Activated CD4-positive, alpha-beta T cell treated with anti-CD3 and anti-CD28 coated beads, Interleukin-2, amount 10 ng/mL, durations not matched to agents 24 days and 14 days (primary cell): ENCODE results near the gene SH2D3C. TPM values are rescaled to one million over a fixed set of nuclear protein-coding genes. Genes with fewer than 3 reads are reported as not detected.

Source experiments
- DNase-seq: peaks from one replicate; pipeline ENCODE4 v3.0.0; 2022
- H3K27ac Mint-ChIP-seq: one replicate; pipeline ENCODE4 v1.8.0; 2022; ENCODE audit warnings: mild to moderate bottlenecking, mixed read lengths
- H3K27me3 Mint-ChIP-seq: one replicate; pipeline ENCODE4 v1.8.0; 2022; ENCODE audit warnings: mixed read lengths
- H3K36me3 Mint-ChIP-seq: one replicate; pipeline ENCODE4 v1.8.0; 2022; ENCODE audit warnings: low read depth, mild to moderate bottlenecking, mixed read lengths
- H3K4me1 Mint-ChIP-seq: one replicate; pipeline ENCODE4 v1.8.0; 2021; ENCODE audit warnings: mixed read lengths
- H3K4me3 Mint-ChIP-seq: one replicate; pipeline ENCODE4 v1.8.0; 2022; ENCODE audit warnings: mild to moderate bottlenecking, moderate library complexity, mixed read lengths
- H3K9me3 Mint-ChIP-seq: one replicate; pipeline ENCODE4 v1.8.0; 2021; ENCODE audit warnings: mixed read lengths
- intact Hi-C: fragments of 100-400 bp; cut with micrococcal nuclease; formaldehyde crosslinking; loops from one replicate; pipeline ENCODE4 v1.15.1; 2023
- total RNA-seq: library from RNA; stranded (reverse); gene quantifications from 2 replicates; pipeline ENCODE4 v1.2.3, GENCODE V29; 2022

The SH2D3C gene
- total RNA-seq, 1 donor from 2014 or later: 22.2 TPM

DNA sequence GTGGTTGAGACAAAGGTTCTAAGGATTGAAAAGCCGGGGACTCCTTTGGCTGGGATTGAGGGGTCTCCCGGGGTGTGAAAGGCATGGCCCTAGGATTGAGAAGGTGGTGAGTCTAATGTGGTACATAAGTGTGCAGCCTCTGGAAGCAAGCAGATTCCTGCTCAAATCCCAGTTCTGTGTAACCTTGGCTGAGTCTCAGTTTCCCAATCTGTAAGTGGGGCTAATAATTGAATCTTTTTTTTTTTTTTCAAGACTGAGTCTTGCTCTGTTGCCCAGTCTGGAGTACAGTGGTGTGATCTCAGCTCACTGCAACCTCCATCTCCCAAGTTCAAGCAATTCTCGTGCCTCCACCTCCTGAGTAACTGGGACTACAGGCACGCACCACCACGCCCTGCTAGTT, 5.9 kb downstream of the SH2D3C start:
- no peak for DNase-seq
- peaks cover 36% of the 10 kb centered on the region for H3K36me3 Mint-ChIP-seq
- intact Hi-C loops: loop anchor here (5.0 kb wide), 1 partner anchor 160 kb away; the partner anchor contains the start of gene STXBP1
- H3K4me1 Mint-ChIP-seq: peaks cover 56% of the 10 kb centered on the region
- H3K4me3 Mint-ChIP-seq: no peak overlapping the region
- no peaks in the 10 kb centered on the region for H3K9me3 Mint-ChIP-seq
- H3K27ac Mint-ChIP-seq: peak overlapping the region; percentile 63
- no peaks in the 10 kb centered on the region for H3K27me3 Mint-ChIP-seq

DNA sequence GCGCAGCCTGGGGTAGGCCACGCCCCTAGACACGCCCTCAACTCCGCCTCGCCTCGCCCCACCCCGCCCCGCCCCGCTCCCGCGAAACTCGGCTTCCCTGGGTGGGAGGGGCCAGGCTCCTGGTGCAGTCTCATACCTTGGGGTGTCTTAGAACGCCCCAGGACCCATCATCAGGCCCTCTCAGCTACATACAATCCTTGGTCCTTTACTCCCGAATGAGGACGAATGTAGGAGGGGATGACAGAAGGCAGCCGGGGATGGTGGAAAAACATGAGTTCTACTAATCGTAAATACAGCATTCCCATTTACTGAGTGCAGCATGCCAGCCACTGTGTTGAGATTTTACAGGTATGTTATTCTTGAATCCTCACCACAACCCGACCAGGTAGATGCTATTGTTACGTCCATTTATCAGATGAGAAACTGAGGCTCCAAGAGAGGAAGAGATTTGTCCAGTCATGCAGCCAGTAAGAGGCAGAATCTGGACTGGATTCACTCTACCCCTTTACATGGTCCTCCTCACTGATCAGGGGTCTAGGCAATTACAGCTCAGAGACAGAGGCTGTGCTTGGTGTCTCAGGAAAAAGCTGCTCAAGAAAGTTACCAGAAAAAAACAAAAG, 6.8 kb downstream of the SH2D3C start:
- no peak for DNase-seq
- intact Hi-C loops: loop anchor here (1.0 to 5.0 kb wide), 5 partner anchors 14 to 159 kb away; partner anchors contain the start of genes FPGS, PTRH1, STXBP1 and TOR2A
- Mint-ChIP-seq H3K4me3 (peak overlapping the region; percentile 93), H3K4me1 (peaks cover 59% of the 10 kb centered on the region), H3K36me3 (peaks cover 39% of the 10 kb centered on the region), H3K9me3 (no peaks in the 10 kb centered on the region), H3K27me3 (no peaks in the 10 kb centered on the region), H3K27ac (peak overlapping the region; percentile 94)

DNA sequence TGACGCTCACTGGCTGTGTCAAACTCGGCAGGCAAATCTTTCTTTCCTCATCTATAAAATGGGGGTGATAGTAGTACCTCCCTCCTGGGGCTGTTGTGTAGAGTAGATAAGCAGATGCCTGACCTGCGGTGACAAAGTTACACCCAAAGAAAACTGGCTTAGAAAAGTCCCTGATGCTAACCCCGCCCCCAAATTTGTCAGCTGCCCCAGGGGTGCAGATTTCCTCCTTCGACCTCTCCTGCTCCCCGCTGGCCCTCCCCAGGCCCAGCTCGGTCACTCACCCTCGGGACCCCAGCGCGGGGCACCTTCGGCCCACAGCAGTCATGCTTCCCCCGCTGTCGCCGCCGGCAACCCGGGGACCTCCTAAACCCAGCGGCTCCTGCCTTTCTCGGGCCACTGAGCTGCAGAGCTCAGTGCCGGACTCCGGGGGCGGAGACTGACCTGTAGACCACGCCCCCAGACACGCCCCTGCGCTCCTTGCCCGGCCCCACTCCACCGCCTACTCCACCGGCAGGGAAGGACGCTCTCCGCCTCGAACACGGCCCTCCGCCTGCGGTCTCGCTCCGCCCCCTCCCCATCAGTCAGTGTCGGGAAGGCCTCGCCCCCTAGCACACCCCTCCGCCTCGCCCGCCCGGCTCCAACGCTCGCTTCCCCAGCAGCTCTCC, 7.4 kb downstream of the SH2D3C start:
- Mint-ChIP-seq H3K4me3 (peak overlapping the region; percentile 93), H3K9me3 (no peaks in the 10 kb centered on the region), H3K4me1 (peaks cover 58% of the 10 kb centered on the region), H3K36me3 (peaks cover 44% of the 10 kb centered on the region), H3K27ac (peak overlapping the region; percentile 94), H3K27me3 (no peaks in the 10 kb centered on the region)
- peak; percentile 99 for DNase-seq
- intact Hi-C loops: loop anchor here (1.0 to 5.0 kb wide), 5 partner anchors 14 to 159 kb away; partner anchors contain the start of genes FPGS, PTRH1, STXBP1 and TOR2A

DNA sequence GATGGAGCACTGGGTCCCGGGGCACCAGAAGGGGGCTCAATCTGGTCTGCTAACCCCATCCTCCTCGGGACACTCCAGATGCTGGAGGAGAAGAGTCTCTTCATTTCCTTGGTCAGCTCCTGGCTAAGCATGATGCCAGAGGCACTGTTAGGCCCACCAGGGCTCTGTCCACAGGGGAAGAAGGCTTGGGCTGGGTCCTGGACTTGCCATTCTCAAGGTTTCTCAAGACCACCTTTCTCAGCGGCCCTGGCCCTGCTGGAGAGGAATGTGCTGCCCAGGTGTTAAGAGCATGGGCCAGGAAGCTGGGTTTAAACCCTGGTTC, 7.9 kb downstream of the SH2D3C start:
- intact Hi-C loops: loop anchor here (2.0 to 5.0 kb wide), 3 partner anchors 32 to 158 kb away; partner anchors contain the start of genes FPGS, PTRH1 and STXBP1
- peaks cover 44% of the 10 kb centered on the region for H3K36me3 Mint-ChIP-seq

DNA sequence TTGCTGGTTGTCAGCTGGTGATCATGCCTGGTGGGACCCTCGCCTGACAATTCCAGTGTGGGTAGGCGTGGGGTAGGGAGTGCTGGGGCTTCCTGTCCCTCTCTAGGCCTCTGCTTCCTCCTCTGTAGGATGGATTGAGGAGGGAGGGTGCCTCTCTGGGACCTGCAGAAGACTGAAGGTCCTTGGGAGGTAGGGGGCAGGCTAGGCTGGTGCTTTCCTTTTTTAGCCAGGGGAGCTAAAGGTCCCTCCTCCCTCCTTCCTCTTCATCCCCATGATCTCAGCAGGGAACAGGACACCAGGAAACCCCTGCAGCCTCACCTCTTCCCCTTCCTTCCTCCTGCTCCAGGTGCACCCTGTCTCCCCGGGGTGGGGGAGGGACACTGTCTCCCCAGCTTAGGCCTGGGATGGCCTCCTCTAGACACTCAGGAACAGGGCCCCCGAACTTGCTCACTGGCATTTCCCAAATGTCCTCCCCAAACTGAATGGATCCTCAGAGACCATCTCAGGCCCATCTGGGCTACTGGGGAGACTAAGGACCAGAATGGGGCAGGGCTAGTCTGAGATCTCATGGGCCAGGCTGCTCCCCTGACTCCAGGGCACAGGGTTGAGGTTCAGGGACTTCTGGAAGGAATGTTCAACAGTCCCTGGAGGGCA, 8.4 kb downstream of the SH2D3C start:
- DNase-seq: peak; percentile 71
- peaks cover 63% of the 10 kb centered on the region for H3K4me1 Mint-ChIP-seq
- H3K4me3 Mint-ChIP-seq: peak overlapping the region; percentile 93
- intact Hi-C loops: loop anchor here (2.0 to 5.0 kb wide), 3 partner anchors 33 to 158 kb away; partner anchors contain the start of genes FPGS, PTRH1 and STXBP1
- H3K36me3 Mint-ChIP-seq: peaks cover 48% of the 10 kb centered on the region
- H3K27me3 Mint-ChIP-seq: no peaks in the 10 kb centered on the region
- H3K9me3 Mint-ChIP-seq: no peaks in the 10 kb centered on the region
- peak overlapping the region; percentile 94 for H3K27ac Mint-ChIP-seq

More for the DNA sequence above, 7.9 kb downstream of the SH2D3C start:
- Mint-ChIP-seq H3K4me3 (peak overlapping the region; percentile 93), H3K27me3 (no peaks in the 10 kb centered on the region), H3K9me3 (no peaks in the 10 kb centered on the region), H3K4me1 (peaks cover 60% of the 10 kb centered on the region), H3K27ac (peak overlapping the region; percentile 94)
- DNase-seq: no peak

DNA sequence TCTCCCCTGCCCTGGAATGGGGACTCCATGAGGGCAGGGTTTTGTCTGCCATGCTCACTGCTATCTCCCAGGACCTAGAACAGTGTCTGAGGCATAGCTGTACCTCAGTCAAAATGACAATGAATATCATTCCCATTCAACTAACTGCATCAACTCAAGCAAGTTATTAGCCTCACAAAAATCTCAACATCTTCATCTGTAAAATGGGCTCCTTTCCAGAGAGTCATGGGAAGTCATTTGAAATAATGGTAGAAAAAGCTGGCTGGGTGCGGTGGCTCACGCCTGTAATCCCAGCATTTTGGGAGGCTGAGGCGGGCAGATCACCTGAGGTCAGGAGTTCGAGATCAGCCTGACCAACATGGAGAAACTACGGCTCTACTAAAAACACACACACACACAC, 9.4 kb downstream of the SH2D3C start:
- H3K27me3 Mint-ChIP-seq: no peaks in the 10 kb centered on the region
- peaks cover 67% of the 10 kb centered on the region for H3K4me1 Mint-ChIP-seq
- H3K36me3 Mint-ChIP-seq: peaks cover 50% of the 10 kb centered on the region
- no peaks in the 10 kb centered on the region for H3K9me3 Mint-ChIP-seq
- no peak for DNase-seq
- peak overlapping the region; percentile 68 for H3K4me3 Mint-ChIP-seq
- intact Hi-C loops: no loop called here
- H3K27ac Mint-ChIP-seq: peak overlapping the region; percentile 84

DNA sequence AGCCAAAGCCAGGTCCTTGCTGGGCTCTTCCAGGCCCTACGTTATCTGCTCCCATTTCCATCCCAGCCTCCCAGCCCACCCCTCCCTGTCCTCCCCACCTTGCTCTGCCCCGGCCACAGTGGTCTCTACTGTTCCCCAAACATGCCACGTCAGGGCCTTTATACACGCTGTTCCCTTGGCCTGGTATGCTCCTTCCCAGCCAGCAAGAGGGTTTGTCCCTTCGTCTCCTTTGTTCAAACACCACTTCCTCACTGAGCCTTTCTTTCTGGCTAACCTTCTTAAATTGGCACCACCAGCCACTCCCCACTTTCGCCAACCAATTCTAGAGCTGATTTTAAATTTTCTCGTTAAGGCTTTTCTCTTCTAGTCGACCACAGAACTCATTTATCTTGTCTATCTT, 9.8 kb downstream of the SH2D3C start:
- peaks cover 50% of the 10 kb centered on the region for H3K36me3 Mint-ChIP-seq
- no peak for DNase-seq
- H3K9me3 Mint-ChIP-seq: no peaks in the 10 kb centered on the region
- H3K27ac Mint-ChIP-seq: peak overlapping the region; percentile 84
- peak overlapping the region; percentile 68 for H3K4me3 Mint-ChIP-seq
- peaks cover 68% of the 10 kb centered on the region for H3K4me1 Mint-ChIP-seq
- intact Hi-C loops: no loop called here
- H3K27me3 Mint-ChIP-seq: no peaks in the 10 kb centered on the region

DNA sequence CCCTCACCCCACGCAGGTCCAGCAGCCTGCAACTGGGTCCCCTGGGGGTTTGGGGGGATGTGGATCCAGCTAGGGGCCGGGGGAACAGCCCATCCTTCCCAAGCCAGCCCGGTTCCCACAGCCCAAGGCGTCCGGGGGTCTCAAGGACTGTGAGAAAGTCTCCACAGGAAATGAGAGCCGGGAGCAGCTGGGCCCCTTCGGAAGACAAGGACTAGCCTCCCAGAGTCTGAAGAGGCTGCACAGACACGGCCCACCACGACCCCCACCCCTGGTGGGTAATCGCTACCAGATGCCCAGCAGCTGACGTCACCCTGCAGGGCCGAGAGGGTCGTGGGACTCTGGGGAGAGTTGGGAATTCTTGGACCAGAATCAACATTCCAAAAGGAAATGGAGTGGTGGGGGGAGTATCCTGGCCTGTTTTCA, 10.5 kb downstream of the SH2D3C start:
- Mint-ChIP-seq H3K36me3 (peaks cover 50% of the 10 kb centered on the region), H3K27me3 (no peaks in the 10 kb centered on the region), H3K4me1 (peaks cover 70% of the 10 kb centered on the region), H3K27ac (peak overlapping the region; percentile 88), H3K9me3 (no peaks in the 10 kb centered on the region), H3K4me3 (peak overlapping the region; percentile 77)
- intact Hi-C loops: no loop called here
- no peak for DNase-seq

DNA sequence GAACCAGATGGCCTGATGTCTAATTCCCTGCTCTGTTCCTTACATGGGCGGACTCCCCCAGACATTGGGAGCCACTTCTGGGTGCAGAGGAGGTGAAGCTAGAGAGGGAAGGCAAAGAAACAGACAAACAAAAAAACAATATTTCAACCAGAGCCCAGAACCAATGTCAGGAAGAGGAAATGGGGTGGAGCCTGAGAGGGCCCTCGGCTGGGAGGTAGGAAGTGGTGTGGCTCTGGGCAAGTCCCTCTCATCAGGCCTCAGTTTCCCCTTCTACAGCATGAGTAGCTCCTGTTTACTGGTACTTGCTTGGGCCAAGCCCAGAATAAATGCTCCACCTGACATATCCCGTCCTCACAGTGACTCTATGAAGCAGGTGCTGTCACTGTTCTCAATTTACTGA, 11.1 kb downstream of the SH2D3C start:
- intact Hi-C loops: no loop called here
- Mint-ChIP-seq H3K36me3 (peaks cover 53% of the 10 kb centered on the region), H3K27me3 (no peaks in the 10 kb centered on the region), H3K9me3 (no peaks in the 10 kb centered on the region), H3K4me3 (peak overlapping the region; percentile 77), H3K4me1 (peaks cover 73% of the 10 kb centered on the region), H3K27ac (peak overlapping the region; percentile 88)
- peak; percentile 80 for DNase-seq

DNA sequence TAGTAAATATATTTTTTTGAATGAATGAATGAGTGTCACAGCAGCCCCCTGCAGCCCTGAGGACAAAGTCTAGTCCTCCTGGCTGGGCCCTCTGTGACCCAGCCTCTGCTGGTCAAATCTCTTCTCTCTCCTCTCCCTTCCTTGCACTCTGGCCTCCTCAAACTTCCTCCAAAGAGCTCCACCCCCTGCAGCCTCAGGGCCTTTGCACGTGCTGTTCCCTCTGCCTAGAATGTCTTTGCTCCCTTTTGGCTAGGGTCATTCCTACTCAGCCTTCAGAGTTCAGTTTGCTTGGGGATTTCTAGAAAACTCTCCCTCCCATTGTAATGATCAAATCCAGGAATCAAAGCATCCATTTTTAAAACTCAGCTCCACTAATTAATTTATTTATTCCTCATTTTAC, 13.0 kb downstream of the SH2D3C start:
- Mint-ChIP-seq H3K27ac (peak overlapping the region; percentile 39), H3K36me3 (peaks cover 57% of the 10 kb centered on the region), H3K4me3 (no peak overlapping the region), H3K9me3 (no peaks in the 10 kb centered on the region), H3K27me3 (no peaks in the 10 kb centered on the region), H3K4me1 (peaks cover 59% of the 10 kb centered on the region)
- intact Hi-C loops: loop anchor here (2.0 kb wide), 1 partner anchor 13 kb away; the partner anchor contains the start of gene SH2D3C
- DNase-seq: no peak

DNA sequence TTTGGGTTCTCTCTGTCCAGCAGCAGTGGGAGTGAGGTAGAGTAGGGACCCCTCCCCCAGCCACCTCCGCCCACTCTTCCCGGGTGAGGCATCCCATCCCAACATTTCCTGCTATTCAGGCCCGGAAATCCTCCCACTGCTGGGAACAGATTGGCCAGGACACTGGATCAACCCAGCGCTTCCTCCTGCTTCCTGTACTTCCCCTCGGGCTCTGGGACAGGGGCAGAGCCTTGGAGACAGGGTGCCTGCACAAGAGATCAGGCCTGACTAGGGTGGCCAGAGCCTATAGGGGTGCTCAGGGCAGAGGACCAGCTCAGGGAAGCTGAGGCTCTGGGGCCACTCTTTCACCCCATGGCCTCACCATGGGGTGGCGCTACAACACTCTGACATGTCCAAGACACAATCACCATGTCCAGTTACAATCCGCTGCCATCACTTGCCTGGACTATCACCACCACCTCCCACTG, 14.5 kb downstream of the SH2D3C start:
- Mint-ChIP-seq H3K27me3 (no peaks in the 10 kb centered on the region), H3K27ac (peak overlapping the region; percentile 70), H3K4me1 (peaks cover 47% of the 10 kb centered on the region), H3K4me3 (no peak overlapping the region), H3K36me3 (peaks cover 52% of the 10 kb centered on the region), H3K9me3 (no peaks in the 10 kb centered on the region)
- intact Hi-C loops: loop anchor here (2.0 kb wide), 1 partner anchor 15 kb away; the partner anchor contains the start of gene SH2D3C
- DNase-seq: peak; percentile 76

DNA sequence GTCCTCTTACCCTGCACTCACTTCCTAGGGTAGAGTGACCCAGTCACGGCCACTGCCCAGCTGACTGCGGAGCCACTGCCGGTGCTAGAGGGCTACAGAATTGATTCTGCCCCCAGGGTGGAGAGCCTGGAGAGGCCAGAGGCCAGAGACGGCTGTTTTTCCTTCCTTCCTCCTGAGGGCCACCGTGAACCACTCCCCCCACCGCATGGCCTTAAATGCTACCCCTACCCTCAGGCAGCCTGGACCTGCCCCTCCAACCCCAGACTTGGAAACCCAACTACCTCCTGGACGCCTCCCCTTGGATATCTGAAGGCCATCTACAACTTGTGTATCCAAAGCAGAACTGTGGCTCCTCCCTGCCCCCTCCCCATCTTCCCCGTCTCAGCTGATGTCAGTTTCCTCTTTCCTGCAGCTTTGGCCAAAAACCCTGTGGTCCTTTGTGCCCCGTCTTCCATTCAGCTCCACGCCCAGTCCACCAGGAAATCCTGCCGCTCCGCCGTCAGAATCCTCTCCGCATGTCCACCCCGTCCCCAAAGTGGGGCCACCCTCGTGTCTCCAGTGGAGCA, 16.3 kb downstream of the SH2D3C start:
- no peaks in the 10 kb centered on the region for H3K9me3 Mint-ChIP-seq
- H3K4me3 Mint-ChIP-seq: no peak overlapping the region
- no peaks in the 10 kb centered on the region for H3K27me3 Mint-ChIP-seq
- no peak overlapping the region for H3K27ac Mint-ChIP-seq
- H3K36me3 Mint-ChIP-seq: peaks cover 50% of the 10 kb centered on the region
- H3K4me1 Mint-ChIP-seq: peaks cover 38% of the 10 kb centered on the region
- intact Hi-C loops: no loop called here
- no peak for DNase-seq

DNA sequence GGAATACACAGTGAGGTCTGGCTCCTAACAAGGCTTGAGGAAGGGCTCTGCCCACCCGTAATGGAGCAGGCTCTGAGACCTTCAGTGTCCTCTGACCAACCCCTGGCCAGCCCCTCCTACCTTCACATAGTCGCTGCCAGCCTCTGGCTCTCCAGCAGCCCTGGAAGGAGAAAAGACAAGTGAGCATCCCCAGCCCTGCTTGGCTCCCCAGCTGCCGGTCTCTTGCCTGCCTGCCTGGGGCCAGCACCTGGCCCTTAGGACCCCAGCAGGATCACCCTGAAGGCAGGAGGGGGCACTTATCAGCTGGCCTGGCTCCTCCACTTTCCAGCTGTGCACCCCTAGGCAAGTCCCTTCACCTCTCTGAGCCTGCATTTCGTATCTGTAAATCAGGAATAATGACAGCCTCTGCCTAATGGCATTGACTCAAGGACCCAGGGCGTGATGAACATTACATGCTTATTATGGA, 16.9 kb downstream of the SH2D3C start:
- no peaks in the 10 kb centered on the region for H3K27me3 Mint-ChIP-seq
- peaks cover 33% of the 10 kb centered on the region for H3K4me1 Mint-ChIP-seq
- intact Hi-C loops: no loop called here
- H3K27ac Mint-ChIP-seq: no peak overlapping the region
- peaks cover 45% of the 10 kb centered on the region for H3K36me3 Mint-ChIP-seq
- no peak for DNase-seq
- H3K9me3 Mint-ChIP-seq: no peaks in the 10 kb centered on the region
- no peak overlapping the region for H3K4me3 Mint-ChIP-seq
